GM12801 (cell line): ENCODE data around the gene MFSD12.

ENCODE experiments used
- TF ChIP-seq, protein P1 (sequence below): IDR thresholded peaks from one replicate; pipeline ENCODE4 v1.5.1; 2011; ENCODE audit warnings: control low read depth; ENCODE audit not compliant: insufficient read length; ENCODE audit errors: extremely low read depth

MFSD12 gene

DNA sequence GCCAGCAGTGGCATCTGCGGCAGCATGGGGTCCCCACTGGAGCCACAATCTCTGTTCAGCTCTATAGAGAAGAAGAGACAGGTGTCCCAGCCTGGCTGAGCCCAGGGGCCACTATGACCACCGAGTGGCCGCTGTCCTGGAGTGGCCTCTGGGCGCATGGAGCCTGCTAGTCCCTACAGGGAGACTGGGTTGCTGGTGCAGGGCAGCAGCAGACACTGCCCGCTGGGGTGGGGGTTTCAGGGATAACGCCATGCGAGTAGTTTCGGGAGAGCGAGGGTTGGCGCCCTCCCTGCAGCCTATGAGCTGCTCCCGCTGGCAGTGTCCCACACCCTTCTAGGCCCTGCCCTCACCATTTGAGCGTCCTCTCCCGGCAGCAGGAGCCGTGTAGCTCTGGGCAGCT lies 29.3 kb downstream of the MFSD12 start:
- TF ChIP-seq, protein P1, sequence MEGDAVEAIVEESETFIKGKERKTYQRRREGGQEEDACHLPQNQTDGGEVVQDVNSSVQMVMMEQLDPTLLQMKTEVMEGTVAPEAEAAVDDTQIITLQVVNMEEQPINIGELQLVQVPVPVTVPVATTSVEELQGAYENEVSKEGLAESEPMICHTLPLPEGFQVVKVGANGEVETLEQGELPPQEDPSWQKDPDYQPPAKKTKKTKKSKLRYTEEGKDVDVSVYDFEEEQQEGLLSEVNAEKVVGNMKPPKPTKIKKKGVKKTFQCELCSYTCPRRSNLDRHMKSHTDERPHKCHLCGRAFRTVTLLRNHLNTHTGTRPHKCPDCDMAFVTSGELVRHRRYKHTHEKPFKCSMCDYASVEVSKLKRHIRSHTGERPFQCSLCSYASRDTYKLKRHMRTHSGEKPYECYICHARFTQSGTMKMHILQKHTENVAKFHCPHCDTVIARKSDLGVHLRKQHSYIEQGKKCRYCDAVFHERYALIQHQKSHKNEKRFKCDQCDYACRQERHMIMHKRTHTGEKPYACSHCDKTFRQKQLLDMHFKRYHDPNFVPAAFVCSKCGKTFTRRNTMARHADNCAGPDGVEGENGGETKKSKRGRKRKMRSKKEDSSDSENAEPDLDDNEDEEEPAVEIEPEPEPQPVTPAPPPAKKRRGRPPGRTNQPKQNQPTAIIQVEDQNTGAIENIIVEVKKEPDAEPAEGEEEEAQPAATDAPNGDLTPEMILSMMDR: no peak

DNA sequence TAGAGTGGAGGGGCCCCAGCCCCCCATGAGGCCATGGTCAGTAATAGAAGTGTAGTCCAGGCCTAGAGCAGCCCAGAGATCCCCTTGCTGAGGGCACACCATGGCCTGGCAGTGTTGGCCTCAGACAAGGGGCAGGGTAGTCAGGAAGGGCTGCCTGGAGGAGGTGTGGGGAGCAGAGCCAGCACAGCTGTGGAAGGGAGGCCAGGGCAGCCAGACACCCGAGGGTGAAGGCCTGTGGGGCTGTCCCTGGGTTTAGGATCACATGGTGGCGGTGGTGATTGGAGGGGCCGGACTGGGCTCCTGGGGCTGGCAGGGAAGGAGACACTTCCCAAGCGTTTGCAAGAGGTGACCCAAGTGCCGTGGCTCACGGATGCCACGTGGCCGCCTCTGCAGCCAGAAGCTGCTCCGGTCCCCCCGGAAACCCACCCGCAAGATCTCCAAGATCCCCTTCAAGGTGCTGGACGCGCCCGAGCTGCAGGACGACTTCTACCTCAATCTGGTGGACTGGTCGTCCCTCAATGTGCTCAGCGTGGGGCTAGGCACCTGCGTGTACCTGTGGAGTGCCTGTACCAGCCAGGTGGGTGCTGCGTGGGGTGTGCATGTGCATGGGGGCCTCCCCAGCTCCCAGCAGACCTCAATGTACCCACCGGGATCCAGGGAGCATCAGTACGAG lies 30.0 kb downstream of the MFSD12 start:
- TF ChIP-seq, protein P1: no peak

DNA sequence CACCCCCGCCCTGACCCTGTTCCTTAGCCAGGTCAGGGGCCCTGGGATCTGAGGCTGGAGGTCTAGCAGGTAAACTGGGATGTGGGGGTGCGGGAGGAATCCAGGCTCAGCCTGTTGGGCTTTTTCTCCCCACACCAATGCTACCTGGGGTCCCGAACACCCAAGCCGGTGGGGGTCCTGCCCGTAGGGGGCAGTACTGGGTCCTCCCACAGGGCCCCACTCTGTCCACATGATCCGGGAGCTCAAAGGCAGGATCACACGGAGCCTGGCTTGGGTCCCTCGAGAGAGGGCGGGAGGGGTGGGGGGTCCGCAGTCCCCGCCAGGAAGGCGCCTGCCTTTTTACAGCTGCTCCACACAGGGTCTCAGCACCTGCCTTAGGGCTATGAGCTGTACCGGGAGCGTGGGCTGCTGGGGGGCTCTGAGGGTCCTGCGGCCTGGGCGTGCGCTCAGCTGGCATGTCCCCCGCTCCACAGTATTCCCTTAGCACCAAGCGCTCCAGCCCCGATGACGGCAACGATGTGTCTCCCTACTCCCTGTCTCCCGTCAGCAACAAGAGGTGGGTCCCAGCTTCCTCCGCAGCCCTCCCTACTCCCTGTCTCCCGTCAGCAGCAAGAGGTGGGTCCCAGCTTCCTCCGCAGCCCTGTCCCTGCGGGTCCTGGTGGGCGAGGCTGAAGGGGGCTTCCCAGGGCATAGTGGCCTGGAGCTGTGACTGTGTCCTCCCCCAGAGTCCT lies 30.7 kb downstream of the MFSD12 start:
- TF ChIP-seq, protein P1: no peak

DNA sequence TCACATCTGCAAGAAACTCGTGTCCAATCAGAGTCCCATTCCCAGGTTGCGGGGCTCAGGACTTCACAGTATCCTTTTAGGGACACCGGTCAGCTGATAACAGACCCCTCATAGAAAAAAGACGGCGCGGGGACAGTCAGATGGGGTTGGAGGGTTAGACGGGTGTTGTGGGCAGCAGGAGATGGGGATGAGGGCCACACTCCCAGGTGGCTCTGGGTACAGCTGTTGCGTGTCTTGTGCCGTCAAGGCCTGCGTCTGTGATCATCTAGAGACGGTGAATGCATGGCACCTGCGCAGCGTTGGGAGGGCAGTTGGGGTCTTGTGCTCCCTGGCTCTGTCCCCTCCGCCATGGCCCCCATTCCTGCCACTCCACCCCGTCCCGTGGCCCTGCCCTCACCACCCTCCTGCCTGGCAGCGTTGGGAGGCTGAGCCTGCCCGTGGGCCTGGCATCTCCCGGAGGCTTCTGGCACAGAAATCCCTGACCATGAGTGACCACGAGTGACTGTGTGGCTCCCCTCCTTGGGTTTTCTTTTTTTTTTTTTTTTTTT lies 32.4 kb downstream of the MFSD12 start:
- TF ChIP-seq, protein P1: no peak

DNA sequence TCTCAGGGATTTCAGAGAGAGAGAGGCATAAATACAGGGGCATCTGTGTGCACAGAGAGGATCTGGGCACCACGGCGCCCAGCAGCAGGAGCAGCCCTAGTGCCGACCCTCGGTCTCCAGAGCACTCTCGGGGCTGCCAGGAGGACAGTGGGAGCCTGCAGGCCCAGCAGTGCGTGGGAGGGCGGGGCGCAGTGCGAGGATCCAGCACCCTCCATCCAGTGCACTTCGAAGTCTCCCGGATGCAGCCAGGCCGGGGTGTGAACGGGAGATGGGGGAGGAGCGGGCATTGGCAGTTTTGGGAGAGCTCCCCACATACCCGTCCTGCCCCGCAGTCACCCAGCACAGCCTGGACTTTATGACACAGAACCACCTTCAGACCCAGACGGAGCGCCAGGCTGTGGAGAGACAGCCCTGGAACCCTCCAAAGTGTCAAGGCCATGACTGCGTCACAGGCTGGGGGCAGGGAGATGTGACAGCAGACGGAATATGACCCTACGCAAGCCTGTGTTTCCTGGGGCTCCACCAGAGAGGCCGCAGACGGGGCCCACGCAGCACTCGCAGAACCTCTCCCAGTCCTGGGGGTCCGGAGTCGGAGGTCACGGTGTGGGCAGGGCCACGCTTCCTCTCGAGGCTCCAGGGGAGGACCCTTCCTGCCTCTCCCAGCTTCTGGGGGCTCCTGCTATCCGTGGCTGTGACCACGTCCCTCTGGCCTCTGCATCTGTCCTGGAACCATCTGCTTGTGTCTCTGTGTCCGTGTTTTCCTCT lies 33.1 kb downstream of the MFSD12 start:
- TF ChIP-seq, protein P1: no peak

DNA sequence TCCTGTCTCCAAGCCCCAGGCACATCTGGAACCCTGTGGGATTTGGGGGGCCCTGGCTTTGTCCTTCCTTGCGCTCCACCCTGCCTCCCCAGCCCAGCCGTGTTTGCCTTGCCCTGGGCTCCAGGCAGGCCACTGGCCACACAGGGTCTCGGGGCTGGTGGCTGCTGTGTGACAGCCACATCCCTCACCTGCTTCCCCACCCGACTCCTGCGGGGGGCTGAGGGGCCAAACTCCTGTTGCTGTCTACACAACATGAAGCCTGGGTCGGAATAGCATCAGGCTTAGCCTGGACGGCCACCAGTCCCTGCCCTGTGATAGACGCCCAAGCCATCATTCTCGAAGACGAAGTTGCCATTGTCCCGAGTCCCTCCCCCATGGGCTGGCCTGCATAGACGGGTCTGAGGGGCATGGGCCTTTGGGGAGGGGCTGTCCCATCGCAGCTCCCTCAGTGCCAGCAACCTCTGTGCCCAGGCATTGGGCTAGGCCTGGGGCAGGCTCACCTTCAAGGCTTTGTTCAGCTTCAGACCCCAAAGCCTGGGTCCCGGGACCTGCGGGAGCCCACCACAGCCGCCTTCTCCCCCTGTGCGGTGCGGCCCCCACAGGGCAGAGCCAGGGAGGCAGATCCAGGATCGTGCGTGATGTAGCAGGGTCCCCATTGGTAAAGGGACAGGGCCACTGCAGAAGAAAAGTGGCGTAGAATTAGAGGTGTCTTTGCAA lies 33.9 kb downstream of the MFSD12 start:
- TF ChIP-seq, protein P1: no peak
